Measurements from ENCODE around the gene C1orf105. TPM values are rescaled to one million over a fixed set of nuclear protein-coding genes. Genes with fewer than 3 reads are reported as not detected.

Gene C1orf105
- total RNA-seq, 1 donor from 2014 or later: not detected

GRCh38 chr1:172411791-172412338 is 8.6 kb upstream of the C1orf105 start:
- Mint-ChIP-seq H3K27me3 (ENCODE audit: insufficient read depth, low read depth) (peaks cover 2% of the 10 kb centered on the region), H3K27ac (no peak overlapping the region), H3K4me3 (no peak overlapping the region), H3K4me1 (no peaks in the 10 kb centered on the region), H3K36me3 (no peaks in the 10 kb centered on the region), H3K9me3 (no peaks in the 10 kb centered on the region)
- no peaks in the 10 kb centered on the region for H3K27me3 ChIP-seq
- no peaks in the 10 kb centered on the region for H3F3A ChIP-seq (ENCODE audit: low read depth)
- H3K36me3 ChIP-seq: no peaks in the 10 kb centered on the region
- no peak overlapping the region for H3K4me3 ChIP-seq
- no peak overlapping the region for H3K27ac ChIP-seq
- H4K20me1 ChIP-seq (ENCODE audit: low read depth): no peaks in the 10 kb centered on the region
- H3K9me3 ChIP-seq (ENCODE audit: low read depth): no peaks in the 10 kb centered on the region
- no peaks in the 10 kb centered on the region for H3K79me2 ChIP-seq (ENCODE audit: low read depth)
- TF ChIP-seq EZH2 (IDR thresholded peaks at IDR 0.05) (no peak), CTCF (IDR thresholded peaks at IDR 0.05) (no peak), EZH2phosphoT487 (IDR thresholded peaks at IDR 0.05) (no peak)
- no peak overlapping the region for H3K9ac ChIP-seq
- DNase-seq (ENCODE audit: low spot score): no peak
- H3K4me1 ChIP-seq: no peaks in the 10 kb centered on the region
- no peak overlapping the region for H3K4me2 ChIP-seq
- no peak overlapping the region for H2AFZ ChIP-seq (replicated peaks)

DNA sequence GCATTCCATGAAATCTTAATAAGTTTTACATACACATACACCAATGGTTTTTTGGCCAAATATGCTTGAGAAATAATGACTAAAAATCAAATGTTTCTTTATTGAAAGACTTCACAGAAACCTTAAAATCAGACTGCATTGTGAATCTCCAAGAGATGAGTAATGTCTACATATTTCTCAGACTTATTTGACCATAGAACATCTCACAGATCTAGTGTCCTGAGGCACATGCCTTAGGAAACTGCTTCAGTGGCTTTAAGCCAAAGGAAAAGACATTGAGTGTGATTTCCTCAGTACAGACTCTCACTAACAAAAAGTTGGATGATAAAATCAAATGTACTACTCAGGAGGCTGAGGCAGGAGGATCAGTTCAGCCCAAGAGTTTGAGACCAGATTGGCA is 6.2 kb upstream of the C1orf105 start:
- no peak overlapping the region for H3K27ac Mint-ChIP-seq
- no peaks in the 10 kb centered on the region for H3K9me3 ChIP-seq (ENCODE audit: low read depth)
- no peak overlapping the region for H3K4me3 ChIP-seq
- H3K27me3 ChIP-seq: no peaks in the 10 kb centered on the region
- H3K9ac ChIP-seq: no peak overlapping the region
- no peak overlapping the region for H3K27ac ChIP-seq
- H3K36me3 ChIP-seq: no peaks in the 10 kb centered on the region
- H3K36me3 Mint-ChIP-seq: no peaks in the 10 kb centered on the region
- H4K20me1 ChIP-seq (ENCODE audit: low read depth): no peaks in the 10 kb centered on the region
- DNase-seq (ENCODE audit: low spot score): no peak
- no peaks in the 10 kb centered on the region for H3F3A ChIP-seq (ENCODE audit: low read depth)
- no peak overlapping the region for H3K4me2 ChIP-seq
- H3K79me2 ChIP-seq (ENCODE audit: low read depth): no peaks in the 10 kb centered on the region
- H3K4me3 Mint-ChIP-seq: no peak overlapping the region
- no peaks in the 10 kb centered on the region for H3K9me3 Mint-ChIP-seq
- no peak for TF ChIP-seq EZH2 (IDR thresholded peaks at IDR 0.05)
- no peak for TF ChIP-seq EZH2phosphoT487 (IDR thresholded peaks at IDR 0.05)
- no peak for TF ChIP-seq CTCF (IDR thresholded peaks at IDR 0.05)
- H3K27me3 Mint-ChIP-seq (ENCODE audit: insufficient read depth, low read depth): no peaks in the 10 kb centered on the region
- H2AFZ ChIP-seq (replicated peaks): no peak overlapping the region
- no peaks in the 10 kb centered on the region for H3K4me1 Mint-ChIP-seq
- peaks cover 6% of the 10 kb centered on the region for H3K4me1 ChIP-seq

DNA sequence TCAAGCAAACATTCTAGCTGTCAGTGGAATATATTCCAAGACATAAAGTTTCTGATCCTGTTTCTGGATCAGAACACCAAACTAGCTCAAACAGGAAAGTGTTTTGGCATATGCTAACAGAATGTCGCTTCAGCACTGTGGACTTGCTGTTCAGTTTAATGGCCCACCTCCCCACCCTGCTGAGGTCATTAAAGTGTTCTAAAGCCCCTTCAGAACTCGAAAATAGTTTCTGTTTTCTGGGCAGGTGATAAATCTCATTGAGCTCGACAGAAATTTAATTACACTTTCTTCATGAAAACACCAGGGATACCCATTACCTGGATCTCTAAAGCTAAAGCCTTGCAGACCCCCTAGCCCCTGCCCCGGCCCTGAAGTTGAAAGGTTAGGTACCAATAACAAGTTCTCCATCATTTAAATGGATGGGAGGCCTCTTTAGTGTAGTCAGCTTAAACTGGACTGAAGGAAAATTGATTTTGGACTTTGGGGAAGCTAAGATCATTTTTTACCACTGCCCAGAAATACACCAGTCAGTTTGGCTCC is 3.9 kb upstream of the C1orf105 start:
- Mint-ChIP-seq H3K9me3 (no peaks in the 10 kb centered on the region), H3K27ac (no peak overlapping the region), H3K4me3 (no peak overlapping the region), H3K4me1 (no peaks in the 10 kb centered on the region), H3K36me3 (no peaks in the 10 kb centered on the region), H3K27me3 (ENCODE audit: insufficient read depth, low read depth) (no peaks in the 10 kb centered on the region)
- H3K27me3 ChIP-seq: no peaks in the 10 kb centered on the region
- no peak overlapping the region for H3K27ac ChIP-seq
- H3F3A ChIP-seq (ENCODE audit: low read depth): no peaks in the 10 kb centered on the region
- H3K9me3 ChIP-seq (ENCODE audit: low read depth): no peaks in the 10 kb centered on the region
- no peaks in the 10 kb centered on the region for H3K79me2 ChIP-seq (ENCODE audit: low read depth)
- no peak overlapping the region for H3K4me3 ChIP-seq
- no peaks in the 10 kb centered on the region for H3K36me3 ChIP-seq
- H2AFZ ChIP-seq (replicated peaks): no peak overlapping the region
- no peak for DNase-seq (ENCODE audit: low spot score)
- H4K20me1 ChIP-seq (ENCODE audit: low read depth): no peaks in the 10 kb centered on the region
- no peak overlapping the region for H3K9ac ChIP-seq
- TF ChIP-seq EZH2 (IDR thresholded peaks at IDR 0.05) (no peak), CTCF (IDR thresholded peaks at IDR 0.05) (no peak), EZH2phosphoT487 (IDR thresholded peaks at IDR 0.05) (no peak)
- H3K4me1 ChIP-seq: peaks cover 9% of the 10 kb centered on the region
- H3K4me2 ChIP-seq: no peak overlapping the region

Measured in neural progenitor cell (in vitro differentiated cells).